22Rv1 (cell line): ENCODE data around the gene ZNF165.

Experiments
- CTCF ChIP-seq: fragments of 450-650 bp; IDR thresholded peaks from 2 replicates; pipeline ENCODE4 v1.5.1; 2017; ENCODE audit warnings: mild to moderate bottlenecking
- ZFX ChIP-seq: fragments of 450-650 bp; IDR thresholded peaks from 2 replicates; pipeline ENCODE4 v1.6.1; 2017; ENCODE audit warnings: antibody characterized with exemption, borderline replicate concordance

GRCh38 chr6:28121876-28122275, 41.5 kb downstream of the ZNF165 start:
- TF ChIP-seq CTCF (no peak), ZFX (no peak)
